Sigmoid colon (tissue), 4 donors: ENCODE measurements around the gene PPP2R2B.
"Not testable (repeated sequence)": the region's sequence is repeated elsewhere in the genome, so short reads cannot be mapped to it uniquely, and the experiment has no call there.

Source experiments
- CTCF ChIP-seq, 4 experiments: fragments of 450-650 bp in 3 of 4; fragments of 200-600 bp in 1 of 4; IDR thresholded peaks; one replicate each; pipeline ENCODE4 v1.5.1; 2016 to 2019; ENCODE audit warnings: antibody characterized with exemption in 4 of 4, mild to moderate bottlenecking in 3 of 4, moderate library complexity in 2 of 4
- EP300 ChIP-seq, 4 donors: sonication (generic); formaldehyde crosslinking; IDR thresholded peaks; one replicate each; pipeline ENCODE4 v1.6.1; 2017; ENCODE audit warnings: antibody characterized with exemption in 4 of 4
- POLR2A ChIP-seq, 2 donors: fragments of 450-650 bp; IDR thresholded peaks; one replicate each; pipeline ENCODE4 v1.6.1; 2016; ENCODE audit warnings: antibody characterized with exemption in 2 of 2, mild to moderate bottlenecking in 2 of 2, moderate library complexity in 2 of 2
- POLR2AphosphoS5 ChIP-seq, 4 donors: sonication (generic); formaldehyde crosslinking; IDR thresholded peaks; one replicate each; pipeline ENCODE4 v1.6.1; 2017; ENCODE audit warnings: antibody characterized with exemption in 4 of 4

- not testable (repeated sequence) for TF ChIP-seq CTCF, POLR2AphosphoS5, POLR2A, EP300 (IDR thresholded peaks at IDR 0.05)
Observed at GRCh38 chr5:146728746-146729145, 149.8 kb downstream of the PPP2R2B start.
